Uterus (tissue), 2 donors: ENCODE results near the gene TMEM51.

Experiments
- POLR2A ChIP-seq, 2 donors: fragments of 450-650 bp; IDR thresholded peaks; one replicate each; pipeline ENCODE4 v1.6.1; 2016; ENCODE audit warnings: antibody characterized with exemption in 2 of 2, mild to moderate bottlenecking in 1 of 2, moderate library complexity in 1 of 2
- TF ChIP-seq, protein P1 (sequence below), 4 experiments: fragments of 200-600 bp in 2 of 4; fragments of 450-650 bp in 2 of 4; sonication (generic) in 2 of 4; IDR thresholded peaks; one replicate each; pipeline ENCODE4 v1.5.1; 2016 to 2019; ENCODE audit warnings: antibody characterized with exemption in 4 of 4, mild to moderate bottlenecking in 2 of 4, moderate library complexity in 1 of 4

DNA sequence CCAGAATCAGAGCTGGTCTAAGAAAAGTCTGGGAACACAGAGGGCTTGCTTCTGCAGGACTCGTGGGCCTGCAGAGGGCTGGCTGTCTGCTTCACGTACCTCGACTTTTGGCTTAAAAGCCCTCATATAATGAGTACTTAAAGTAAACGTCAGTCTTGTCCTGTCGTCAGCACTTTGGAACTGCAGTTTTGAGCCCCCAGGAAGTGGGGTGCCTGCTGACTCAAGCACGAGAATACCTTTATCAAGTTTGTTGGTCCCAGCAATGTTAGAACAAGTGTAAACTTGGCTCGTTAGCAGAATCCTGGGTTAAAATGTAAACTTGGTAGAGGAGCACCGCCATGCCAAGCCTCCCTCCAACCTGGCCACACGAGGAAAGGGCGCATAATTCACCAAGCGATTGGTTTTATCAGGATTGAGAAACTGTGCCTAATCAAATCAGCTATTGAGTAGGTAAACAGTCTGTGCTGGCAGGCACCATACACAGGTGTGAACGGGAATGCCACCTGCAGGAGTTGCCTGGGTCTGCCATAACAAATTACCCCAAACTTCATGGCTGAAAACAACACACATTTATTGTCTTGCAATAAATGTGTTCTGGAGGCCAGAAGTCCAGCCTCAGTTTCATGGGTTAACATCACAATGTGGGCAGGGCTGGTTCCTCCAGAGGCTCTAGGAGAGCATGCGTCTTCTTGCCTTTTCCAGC, 48.5 kb downstream of the TMEM51 start:
- TF ChIP-seq, protein P1, sequence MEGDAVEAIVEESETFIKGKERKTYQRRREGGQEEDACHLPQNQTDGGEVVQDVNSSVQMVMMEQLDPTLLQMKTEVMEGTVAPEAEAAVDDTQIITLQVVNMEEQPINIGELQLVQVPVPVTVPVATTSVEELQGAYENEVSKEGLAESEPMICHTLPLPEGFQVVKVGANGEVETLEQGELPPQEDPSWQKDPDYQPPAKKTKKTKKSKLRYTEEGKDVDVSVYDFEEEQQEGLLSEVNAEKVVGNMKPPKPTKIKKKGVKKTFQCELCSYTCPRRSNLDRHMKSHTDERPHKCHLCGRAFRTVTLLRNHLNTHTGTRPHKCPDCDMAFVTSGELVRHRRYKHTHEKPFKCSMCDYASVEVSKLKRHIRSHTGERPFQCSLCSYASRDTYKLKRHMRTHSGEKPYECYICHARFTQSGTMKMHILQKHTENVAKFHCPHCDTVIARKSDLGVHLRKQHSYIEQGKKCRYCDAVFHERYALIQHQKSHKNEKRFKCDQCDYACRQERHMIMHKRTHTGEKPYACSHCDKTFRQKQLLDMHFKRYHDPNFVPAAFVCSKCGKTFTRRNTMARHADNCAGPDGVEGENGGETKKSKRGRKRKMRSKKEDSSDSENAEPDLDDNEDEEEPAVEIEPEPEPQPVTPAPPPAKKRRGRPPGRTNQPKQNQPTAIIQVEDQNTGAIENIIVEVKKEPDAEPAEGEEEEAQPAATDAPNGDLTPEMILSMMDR (IDR thresholded peaks at IDR 0.05), result no peak
- no peak for TF ChIP-seq POLR2A (IDR thresholded peaks at IDR 0.05)
